GM23248 (cell line): Measurements from ENCODE around the gene ARGLU1. TPM values are rescaled to one million over a fixed set of nuclear protein-coding genes. Genes with fewer than 3 reads are reported as not detected.
A peak's percentile ranks its signal among the peaks of the same experiment; 100 is the strongest.

Experiments
- DNase-seq: peaks from one replicate; pipeline ENCODE4 v3.0.0-alpha.2; 2015
- H2AFZ ChIP-seq: fragments of 200-600 bp; sonication (generic); 2 replicates; pipeline ENCODE4 v1.6.1; 2016; ENCODE audit warnings: antibody characterized with exemption
- H3F3A ChIP-seq: fragments of 200-600 bp; sonication (generic); 2 replicates; pipeline ENCODE4 v1.6.1; 2016; ENCODE audit warnings: mild to moderate bottlenecking, antibody characterized with exemption, mixed run types; ENCODE audit not compliant: insufficient read depth
- H3K27ac ChIP-seq: fragments of 200-600 bp; sonication (generic); 2 replicates; pipeline ENCODE4 v1.5.1; 2016; ENCODE audit warnings: mild to moderate bottlenecking
- H3K27me3 ChIP-seq: fragments of 200-600 bp; sonication (generic); replicated peaks from 2 replicates; pipeline ENCODE4 v1.6.1; 2016; ENCODE audit warnings: mild to moderate bottlenecking; ENCODE audit not compliant: insufficient read depth
- H3K36me3 ChIP-seq: fragments of 200-600 bp; sonication (generic); 2 replicates; pipeline ENCODE4 v1.6.1; 2016; ENCODE audit warnings: low read depth, mild to moderate bottlenecking
- H3K4me1 ChIP-seq: fragments of 200-600 bp; sonication (generic); 2 replicates; pipeline ENCODE4 v1.6.1; 2016; ENCODE audit warnings: mild to moderate bottlenecking; ENCODE audit not compliant: insufficient read depth
- H3K4me2 ChIP-seq: fragments of 200-600 bp; sonication (generic); one replicate; pipeline ENCODE4 v1.6.1; 2016; ENCODE audit warnings: mild to moderate bottlenecking; ENCODE audit not compliant: unreplicated experiment
- H3K4me3 ChIP-seq: fragments of 200-600 bp; sonication (generic); 2 replicates; pipeline ENCODE4 v1.5.1; 2016; ENCODE audit warnings: mild to moderate bottlenecking
- H3K79me2 ChIP-seq: fragments of 200-600 bp; sonication (generic); 2 replicates; pipeline ENCODE4 v1.6.1; 2016; ENCODE audit warnings: mild to moderate bottlenecking; ENCODE audit not compliant: insufficient read depth
- H3K9ac ChIP-seq: fragments of 200-600 bp; sonication (generic); 2 replicates; pipeline ENCODE4 v1.6.1; 2016; ENCODE audit warnings: mild to moderate bottlenecking
- H3K9me2 ChIP-seq: fragments of 200-600 bp; sonication (generic); 2 replicates; pipeline ENCODE4 v1.6.1; 2016; ENCODE audit warnings: mixed run types, mild to moderate bottlenecking, moderate library complexity; ENCODE audit not compliant: insufficient read depth
- H3K9me3 ChIP-seq: fragments of 200-600 bp; sonication (generic); one replicate; pipeline ENCODE4 v1.6.1; 2017; ENCODE audit warnings: low read depth
- H4K20me1 ChIP-seq: fragments of 200-600 bp; sonication (generic); 2 replicates; pipeline ENCODE4 v1.6.0; 2016; ENCODE audit not compliant: insufficient read depth
- EZH2 ChIP-seq: fragments of 200-600 bp; sonication (generic); IDR thresholded peaks from 2 replicates; pipeline ENCODE4 v1.6.1; 2018; ENCODE audit warnings: antibody characterized with exemption, mild to moderate bottlenecking; ENCODE audit not compliant: insufficient read depth, poor library complexity, severe bottlenecking
- EZH2phosphoT487 ChIP-seq: fragments of 200-600 bp; sonication (generic); IDR thresholded peaks from 2 replicates; pipeline ENCODE4 v1.6.1; 2018; ENCODE audit warnings: antibody characterized with exemption, moderate library complexity, mild to moderate bottlenecking, low read depth; ENCODE audit not compliant: insufficient read depth
- WGBS, 2 experiments: methylation state at CpG; one replicate each; pipeline ENCODE4 v1.1.6; 2015 to 2017; ENCODE audit warnings: low lambda C conversion rate in 2 of 2, low coverage in 1 of 2; ENCODE audit errors: missing lambda C conversion rate in 2 of 2; 5-methylcytosine and 5-hydroxymethylcytosine counted together
- in situ Hi-C: fragments of 300-500 bp; cut with MboI; formaldehyde crosslinking; loops from 2 replicates; pipeline ENCODE4 v1.15.0; 2020
- polyA plus RNA-seq: library from polyadenylated mRNA; unstranded; fragments of >200 nt; fragmentation: Nextera tagmentation; extraction: Ambion mirVana; gene quantifications from 2 replicates; pipeline ENCODE4 v1.2.1, GENCODE V29; 2016
- total RNA-seq: library from RNA; depleted of rRNA; stranded (reverse); fragments of >200 nt; shearing (Covaris generic); gene quantifications from 2 replicates; pipeline ENCODE4 v1.2.3, GENCODE V29; 2014

The ARGLU1 gene
- total and polyA plus RNA-seq, 2 experiments from 2014 or later: 38.4 to 61.5 TPM

GRCh38 chr13:106586648-106587166, 18.8 kb upstream of the ARGLU1 start:
- no peak overlapping the region for H3K9ac ChIP-seq
- peaks cover 7% of the 10 kb centered on the region; the same call in 1 of the 2 replicates for H3K27me3 ChIP-seq
- H3K9me2 ChIP-seq: no peaks in the 10 kb centered on the region
- TF ChIP-seq EZH2phosphoT487: no peak
- no peak for TF ChIP-seq EZH2
- in situ Hi-C loops: no loop called here
- 45 to 46% methylated on average over 4 of the region's 4 CpGs for WGBS, 2 experiments
- no peaks in the 10 kb centered on the region for H3K79me2 ChIP-seq
- H3K4me2 ChIP-seq: no peak overlapping the region
- no peak overlapping the region for H2AFZ ChIP-seq
- H3K27ac ChIP-seq: no peak overlapping the region
- no peaks in the 10 kb centered on the region for H3K9me3 ChIP-seq
- no peaks in the 10 kb centered on the region for H4K20me1 ChIP-seq
- H3F3A ChIP-seq: no peaks in the 10 kb centered on the region
- H3K36me3 ChIP-seq: no peaks in the 10 kb centered on the region
- H3K4me1 ChIP-seq: no peaks in the 10 kb centered on the region
- DNase-seq: no peak
- no peak overlapping the region for H3K4me3 ChIP-seq

- Histone ChIP-seq H2AFZ (no peak overlapping the region), H3K9ac (no peak overlapping the region), H3F3A (no peaks in the 10 kb centered on the region), H3K4me1 (no peaks in the 10 kb centered on the region), H3K9me3 (no peaks in the 10 kb centered on the region), H3K4me2 (no peak overlapping the region), H3K27ac (no peak overlapping the region), H3K27me3 (0 out of 2 replicates have a peak, but pooled peaks cover 5% of the 10 kb centered on the region), H3K4me3 (no peak overlapping the region), H3K9me2 (no peaks in the 10 kb centered on the region), H3K36me3 (no peaks in the 10 kb centered on the region), H3K79me2 (no peaks in the 10 kb centered on the region), H4K20me1 (no peaks in the 10 kb centered on the region)
- TF ChIP-seq EZH2: no peak
- no peak for TF ChIP-seq EZH2phosphoT487
- no peak for DNase-seq
- 71 to 74% methylated on average over 4 of the region's 4 CpGs for WGBS, 2 experiments
- in situ Hi-C loops: no loop called here
These were observed 13.3 kb upstream of the ARGLU1 start for GRCh38 chr13:106581225-106581624.

- no peak for DNase-seq
- in situ Hi-C loops: no loop called here
- no peak overlapping the region for H3K4me2 ChIP-seq
- TF ChIP-seq EZH2phosphoT487: no peak
- TF ChIP-seq EZH2: no peak
- H2AFZ ChIP-seq: no peak overlapping the region
- no peaks in the 10 kb centered on the region for H4K20me1 ChIP-seq
- no peaks in the 10 kb centered on the region for H3K9me3 ChIP-seq
- H3K4me1 ChIP-seq: peaks cover 15% of the 10 kb centered on the region
- H3F3A ChIP-seq: peaks cover 8% of the 10 kb centered on the region
- no peaks in the 10 kb centered on the region for H3K36me3 ChIP-seq
- H3K27me3 ChIP-seq: 0 out of 2 replicates have a peak, but pooled peaks cover 5% of the 10 kb centered on the region
- no peak overlapping the region for H3K27ac ChIP-seq
- no peak overlapping the region for H3K9ac ChIP-seq
- no peaks in the 10 kb centered on the region for H3K9me2 ChIP-seq
- H3K4me3 ChIP-seq: no peak overlapping the region
- H3K79me2 ChIP-seq: no peaks in the 10 kb centered on the region
These were observed 8.0 kb upstream of the ARGLU1 start for GRCh38 chr13:106575896-106576295.

- no peaks in the 10 kb centered on the region for H3K9me3 ChIP-seq
- H2AFZ ChIP-seq: peak overlapping the region; percentile 37; the same call in 1 of the 2 replicates
- H3K4me3 ChIP-seq: peak overlapping the region; percentile 59
- peak; percentile 69 for DNase-seq
- H3K9ac ChIP-seq: peak overlapping the region; percentile 57
- in situ Hi-C loops: no loop called here
- peak overlapping the region; percentile 76 for H3K27ac ChIP-seq
- H3K4me1 ChIP-seq: peaks cover 15% of the 10 kb centered on the region
- TF ChIP-seq EZH2phosphoT487 (no peak), EZH2 (no peak)
- WGBS, 2 experiments: 11 to 28% methylated on average over 3 of the region's 3 CpGs
- no peaks in the 10 kb centered on the region for H3K36me3 ChIP-seq
- H3K79me2 ChIP-seq: no peaks in the 10 kb centered on the region
- no peaks in the 10 kb centered on the region for H4K20me1 ChIP-seq
- peaks cover 8% of the 10 kb centered on the region for H3F3A ChIP-seq
- peak overlapping the region; percentile 71 for H3K4me2 ChIP-seq
- no peaks in the 10 kb centered on the region for H3K9me2 ChIP-seq
- H3K27me3 ChIP-seq: no peaks in the 10 kb centered on the region
These were observed 5.9 kb upstream of the ARGLU1 start for GRCh38 chr13:106573868-106574267.
